Ovary (tissue), 9 donors: ENCODE measurements around the gene ZNF778. TPM values are rescaled to one million over a fixed set of nuclear protein-coding genes. Genes with fewer than 3 reads are reported as not detected.
A peak's percentile ranks its signal among the peaks of the same experiment; 100 is the strongest.
"Not testable (repeated sequence)": the region's sequence is repeated elsewhere in the genome, so short reads cannot be mapped to it uniquely, and the experiment has no call there.

Experiments used
- DNase-seq, 5 donors: peaks; one replicate each; pipeline ENCODE4 v3.0.0-alpha.2; 2019 to 2020
- H3K27ac ChIP-seq, 2 donors: fragments of 200-600 bp; one replicate each; pipeline versions ENCODE4 v1.5.1 to v1.8.0; 2019 to 2022
- H3K27me3 ChIP-seq: fragments of 200-600 bp; one replicate; pipeline ENCODE4 v1.8.0; 2022
- H3K36me3 ChIP-seq: fragments of 200-600 bp; sonication (generic); one replicate; pipeline ENCODE4 v1.5.1; 2019
- H3K4me1 ChIP-seq: one replicate; pipeline ENCODE4 v1.8.1; 2013; ENCODE audit warnings: mild to moderate bottlenecking, moderate library complexity; ENCODE audit not compliant: insufficient read depth
- H3K4me3 ChIP-seq: fragments of 200-600 bp; sonication (generic); one replicate; pipeline ENCODE4 v1.5.1; 2017
- H3K9me3 ChIP-seq, 2 donors: fragments of 200-600 bp in 1 of 2; sonication (generic) in 1 of 2; one replicate each; pipeline versions ENCODE4 v1.5.1 to v1.8.1; 2013 to 2019; ENCODE audit warnings: mild to moderate bottlenecking in 1 of 2, moderate library complexity in 1 of 2
- EP300 ChIP-seq: sonication (generic); formaldehyde crosslinking; IDR thresholded peaks from one replicate; pipeline ENCODE4 v1.6.1; 2017; ENCODE audit warnings: antibody characterized with exemption
- POLR2A ChIP-seq: fragments of 450-650 bp; IDR thresholded peaks from one replicate; pipeline ENCODE4 v1.6.1; 2017; ENCODE audit warnings: antibody characterized with exemption, mild to moderate bottlenecking, moderate library complexity
- WGBS, 3 donors: extraction: QIAGEN DNeasy Blood & Tissue Kit in 1 of 3; methylation state at CpG; one replicate each; pipeline versions ENCODE4 v1.1.5 to v1.1.7; 2013 to 2017; 5-methylcytosine and 5-hydroxymethylcytosine counted together
- intact Hi-C, 4 donors: fragments of 100-400 bp; cut with DNase I; formaldehyde crosslinking; loops; one replicate each; pipeline versions ENCODE4 v1.11.0 to v1.15.1; 2022 to 2023
- polyA plus RNA-seq, 2 donors: library from polyadenylated mRNA; stranded (reverse); fragments of 200-250 nt in 1 of 2; fragments of 350-450 nt in 1 of 2; fragmentation: Illumina TruSeq in 1 of 2; extraction: RNeasy Lipid Tissue Mini Kit (QIAGEN cat#74804) in 1 of 2; gene quantifications; one replicate each; pipeline ENCODE4 v1.2.3, GENCODE V29; 2013 to 2014
- total RNA-seq, 7 donors: library from RNA; depleted of rRNA in 2 of 7; stranded (reverse); fragments of >200 nt in 2 of 7; fragmentation: NEBNext Ultra II Directional in 3 of 7; extraction: Animal tissue kit (Norgen Biotek cat#: 25700) in 3 of 7; gene quantifications; one replicate each; pipeline versions ENCODE4 v1.1.0 to v1.2.4, GENCODE V29; 2016 to 2023
- TF ChIP-seq, protein P1 (sequence below), 3 donors: fragments of 450-650 bp in 2 of 3; fragments of 200-600 bp in 1 of 3; IDR thresholded peaks; one replicate each; pipeline versions ENCODE4 v1.5.1 to v1.8.0; 2016 to 2022; ENCODE audit warnings: antibody characterized with exemption in 3 of 3, mild to moderate bottlenecking in 1 of 3
- donor health status: DM: no; HTN: no; CAD: no; lungs with moderate emphysema.
- donor health status: DM: no; HTN: no; CAD: no.
- donor health status: Bipolar disorder and iron deficiency.
- donor health status: DM: yes; HTN: yes; CAD: no.
- donor health status: DM: no; HTN: no; CAD: no.
- donor health status: DM: yes; HTN: yes; CAD: no.

Gene ZNF778
- total and polyA plus RNA-seq, 9 donors = 1.8 to 71.9 (median 8.3) TPM

- 2 to 6% (median 4%) methylated on average over 28 to 57 of the region's 57 CpGs for WGBS, 3 donors
- no peaks in the 10 kb centered on the region for H3K36me3 ChIP-seq
- H3K27me3 ChIP-seq = no peaks in the 10 kb centered on the region
- H3K9me3 ChIP-seq = no peaks in the 10 kb centered on the region
- TF ChIP-seq, protein P1, sequence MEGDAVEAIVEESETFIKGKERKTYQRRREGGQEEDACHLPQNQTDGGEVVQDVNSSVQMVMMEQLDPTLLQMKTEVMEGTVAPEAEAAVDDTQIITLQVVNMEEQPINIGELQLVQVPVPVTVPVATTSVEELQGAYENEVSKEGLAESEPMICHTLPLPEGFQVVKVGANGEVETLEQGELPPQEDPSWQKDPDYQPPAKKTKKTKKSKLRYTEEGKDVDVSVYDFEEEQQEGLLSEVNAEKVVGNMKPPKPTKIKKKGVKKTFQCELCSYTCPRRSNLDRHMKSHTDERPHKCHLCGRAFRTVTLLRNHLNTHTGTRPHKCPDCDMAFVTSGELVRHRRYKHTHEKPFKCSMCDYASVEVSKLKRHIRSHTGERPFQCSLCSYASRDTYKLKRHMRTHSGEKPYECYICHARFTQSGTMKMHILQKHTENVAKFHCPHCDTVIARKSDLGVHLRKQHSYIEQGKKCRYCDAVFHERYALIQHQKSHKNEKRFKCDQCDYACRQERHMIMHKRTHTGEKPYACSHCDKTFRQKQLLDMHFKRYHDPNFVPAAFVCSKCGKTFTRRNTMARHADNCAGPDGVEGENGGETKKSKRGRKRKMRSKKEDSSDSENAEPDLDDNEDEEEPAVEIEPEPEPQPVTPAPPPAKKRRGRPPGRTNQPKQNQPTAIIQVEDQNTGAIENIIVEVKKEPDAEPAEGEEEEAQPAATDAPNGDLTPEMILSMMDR (IDR thresholded peaks at IDR 0.05) = no peak
- no peak for TF ChIP-seq EP300
- no peak for TF ChIP-seq POLR2A
- H3K4me1 ChIP-seq = peaks cover 9% of the 10 kb centered on the region
- peak in 4 of 5 donors; percentile 52 to 72 (median 62) for DNase-seq
- no peak overlapping the region for H3K27ac ChIP-seq
- intact Hi-C loops = no loop called here
- H3K4me3 ChIP-seq = peak overlapping the region; percentile 30
These were observed 39.2 kb downstream of the ZNF778 start for GRCh38 chr16:89256651-89257254.

GRCh38 chr16:89257281-89257731, 39.8 kb downstream of the ZNF778 start:
- no peak for TF ChIP-seq POLR2A
- no peak for TF ChIP-seq EP300
- TF ChIP-seq, protein P1 (IDR thresholded peaks at IDR 0.05) = no peak
- Histone ChIP-seq H3K4me1 (peaks cover 11% of the 10 kb centered on the region), H3K9me3 (peaks cover 0 to under 1% of the 10 kb centered on the region in 2 donors), H3K27ac (no peak overlapping the region), H3K27me3 (no peaks in the 10 kb centered on the region), H3K4me3 (peak overlapping the region; percentile 30), H3K36me3 (no peaks in the 10 kb centered on the region)
- WGBS, 3 donors = 1 to 2% (median 2%) methylated on average over 26 to 44 of the region's 44 CpGs
- peak in 2 of 5 donors; percentile 29 to 59 for DNase-seq
- intact Hi-C loops = no loop called here

GRCh38 chr16:89257757-89258465, 40.4 kb downstream of the ZNF778 start:
- Histone ChIP-seq H3K4me3 (peak overlapping the region; percentile 30), H3K27me3 (no peaks in the 10 kb centered on the region), H3K9me3 (peaks cover 0 to 4% of the 10 kb centered on the region in 2 donors), H3K27ac (no peak overlapping the region), H3K4me1 (peaks cover 11% of the 10 kb centered on the region), H3K36me3 (no peaks in the 10 kb centered on the region)
- WGBS, 3 donors = 59 to 68% (median 68%) methylated on average over 18 of the region's 18 CpGs
- TF ChIP-seq EP300 (no peak), POLR2A (no peak)
- TF ChIP-seq, protein P1 (IDR thresholded peaks at IDR 0.05) = no peak
- no peak for DNase-seq
- intact Hi-C loops = no loop called here

DNA sequence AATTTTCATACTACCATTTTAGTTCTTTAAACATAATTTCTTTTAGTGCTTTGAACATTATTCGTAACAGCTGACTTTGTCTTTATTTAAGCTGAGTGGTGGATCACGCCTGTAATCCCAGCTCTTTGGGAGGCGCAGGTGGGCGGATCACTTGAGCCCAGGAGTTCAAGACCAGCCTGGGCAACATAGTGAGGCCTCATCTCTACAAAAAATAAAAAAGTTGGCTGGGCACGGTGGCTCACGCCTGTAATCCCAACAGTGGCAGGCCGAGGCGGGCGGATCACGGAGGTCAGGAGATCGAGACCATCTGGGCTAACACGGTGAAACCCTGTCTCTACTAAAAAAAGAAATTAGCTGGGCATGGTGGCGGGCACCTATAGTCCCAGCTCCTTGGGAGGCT, 42.4 kb downstream of the ZNF778 start:
- H3K4me3 ChIP-seq, H3K9me3 ChIP-seq, H3K36me3 ChIP-seq, intact Hi-C loops, H3K27me3 ChIP-seq, DNase-seq, H3K27ac ChIP-seq: not testable (repeated sequence)
- peaks cover 11% of the 10 kb centered on the region for H3K4me1 ChIP-seq
- 89 to 94% (median 94%) methylated on average over 13 of the region's 13 CpGs for WGBS, 3 donors
